GM19324 (cell line): ENCODE data around the gene ADM.

Experiments
- ATAC-seq: cut with Tn5 transposase; IDR thresholded peaks from one replicate; pipeline ENCODE4 v1.9.1; 2021; ENCODE audit warnings: mild to moderate bottlenecking, moderate library complexity; ENCODE audit not compliant: unreplicated experiment, low FRiP score

Gene ADM

GRCh38 chr11:10325277-10326011 is 20.6 kb downstream of the ADM start:
- no peak for ATAC-seq

- ATAC-seq, result no peak
Observed at GRCh38 chr11:10326012-10326964, 21.4 kb downstream of the ADM start.

GRCh38 chr11:10327254-10327653 is 22.4 kb downstream of the ADM start:
- ATAC-seq, result no peak

DNA sequence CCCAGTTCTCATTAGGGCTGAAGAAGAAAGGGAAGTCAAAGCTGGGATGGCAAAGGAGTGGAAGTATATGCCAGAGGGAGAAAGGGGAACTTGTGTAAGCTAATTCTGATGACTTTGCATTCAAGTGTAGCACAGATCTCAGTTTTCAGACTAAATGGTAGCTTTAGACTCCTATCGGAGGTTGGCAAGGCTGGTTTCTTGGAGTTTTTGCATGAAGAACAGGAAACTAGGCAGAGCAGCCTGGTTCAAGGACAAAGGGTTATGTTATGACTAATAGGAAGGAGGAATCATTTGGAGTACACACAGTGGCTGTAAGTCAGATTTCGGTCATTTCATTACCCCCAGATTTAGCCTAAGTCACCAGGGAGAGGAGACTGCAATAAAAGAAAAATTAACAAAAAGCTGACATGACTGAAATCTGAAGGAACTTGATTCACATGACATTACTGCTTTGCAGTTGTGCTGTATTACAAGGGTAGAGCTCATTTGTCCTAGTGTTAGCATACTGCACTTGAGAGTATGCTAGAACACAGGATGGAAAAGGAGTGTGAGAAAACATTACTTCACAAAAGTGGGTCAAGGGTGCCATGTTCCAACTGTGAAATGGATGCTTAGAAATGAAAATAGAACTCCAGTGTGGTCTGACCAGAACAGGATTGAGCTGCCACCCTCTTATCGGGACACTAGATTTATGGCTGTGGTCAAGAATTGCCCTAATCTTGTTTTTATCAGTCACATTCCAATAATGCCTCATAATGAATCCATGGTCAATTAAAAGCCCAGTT is 23.6 kb downstream of the ADM start:
- ATAC-seq, result no peak

- ATAC-seq, result no peak
Observed at GRCh38 chr11:10329356-10329755, 24.5 kb downstream of the ADM start.

GRCh38 chr11:10329935-10330334 is 25.1 kb downstream of the ADM start:
- ATAC-seq, result no peak

DNA sequence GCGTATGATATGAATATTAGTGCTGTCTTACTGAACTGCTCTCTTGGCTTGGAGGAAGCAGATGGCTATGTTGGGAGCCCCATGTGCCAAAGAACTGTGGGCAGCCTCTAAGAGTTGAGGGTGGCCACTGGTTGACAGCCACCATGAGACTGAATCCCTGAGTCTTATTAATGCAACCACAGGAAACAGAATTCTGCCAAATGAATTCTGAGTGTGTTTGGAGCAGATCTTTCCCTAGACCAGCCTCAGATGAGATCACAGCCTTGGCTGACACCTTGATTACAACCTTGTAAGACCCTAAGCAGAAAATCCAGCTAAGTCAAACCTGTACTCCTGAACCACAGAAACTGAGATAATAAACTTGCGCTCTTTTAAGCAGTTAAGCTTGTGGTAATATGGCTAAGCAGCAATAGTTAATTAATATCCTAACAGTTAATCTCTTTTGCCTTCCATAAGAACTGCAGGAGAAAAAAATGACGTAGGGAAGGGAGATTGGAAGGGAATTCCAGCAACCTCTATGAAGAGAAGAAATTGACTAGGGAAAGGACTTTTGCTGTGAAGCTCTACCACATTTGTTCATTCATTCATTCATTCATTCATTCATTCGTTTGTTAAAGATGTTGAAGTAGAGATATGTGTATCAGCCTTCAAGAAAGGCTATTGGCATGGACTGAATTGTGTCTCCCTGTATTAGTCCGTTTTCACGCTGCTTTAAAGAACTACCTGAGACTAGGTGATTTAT is 26.8 kb downstream of the ADM start:
- ATAC-seq, result no peak

DNA sequence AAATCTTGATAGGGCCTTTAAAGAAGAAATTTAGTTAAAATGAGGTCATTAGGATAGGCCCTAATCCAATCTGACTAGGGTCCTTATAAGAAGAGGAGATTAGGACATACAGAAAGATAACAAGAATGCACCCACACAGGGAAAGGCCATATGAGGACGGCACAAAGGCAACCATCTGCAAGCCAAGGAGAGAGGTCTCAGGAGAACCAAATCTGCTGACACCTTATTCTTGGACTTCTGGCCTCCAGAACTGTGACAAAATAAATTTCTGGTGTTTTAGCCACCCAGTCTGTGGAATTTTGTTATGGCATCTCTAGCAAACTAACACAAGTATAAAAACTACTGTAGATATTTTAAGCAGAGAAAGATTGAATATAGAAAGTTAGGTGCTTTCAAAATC is 28.6 kb downstream of the ADM start:
- no peak for ATAC-seq

- no peak for ATAC-seq
Observed at GRCh38 chr11:10338287-10338686, 33.4 kb downstream of the ADM start.

GRCh38 chr11:10348650-10349280 is 43.9 kb downstream of the ADM start:
- ATAC-seq, result no peak

DNA sequence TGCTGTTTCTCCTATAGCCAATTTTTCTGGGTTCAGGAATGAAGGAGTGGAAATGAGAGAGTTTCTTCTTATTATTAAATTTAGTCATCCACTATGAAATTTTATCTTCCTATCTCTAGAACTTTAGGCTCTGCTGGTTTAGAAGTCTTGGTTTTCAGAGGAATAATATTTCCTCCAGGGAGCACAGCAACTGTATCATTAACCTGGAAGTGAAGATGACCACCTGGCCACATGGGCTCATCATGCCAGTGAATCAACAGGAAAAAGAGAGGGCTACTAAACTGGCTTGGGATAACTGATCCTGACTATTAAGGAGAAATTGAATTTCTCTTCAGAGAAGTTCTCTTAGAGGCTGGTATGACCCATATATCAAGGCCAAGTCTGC is 44.4 kb downstream of the ADM start:
- ATAC-seq, result no peak

- ATAC-seq, result no peak
Observed at GRCh38 chr11:10349806-10350205, 44.9 kb downstream of the ADM start.

- ATAC-seq, result no peak
Observed at GRCh38 chr11:10350334-10350733, 45.5 kb downstream of the ADM start.

DNA sequence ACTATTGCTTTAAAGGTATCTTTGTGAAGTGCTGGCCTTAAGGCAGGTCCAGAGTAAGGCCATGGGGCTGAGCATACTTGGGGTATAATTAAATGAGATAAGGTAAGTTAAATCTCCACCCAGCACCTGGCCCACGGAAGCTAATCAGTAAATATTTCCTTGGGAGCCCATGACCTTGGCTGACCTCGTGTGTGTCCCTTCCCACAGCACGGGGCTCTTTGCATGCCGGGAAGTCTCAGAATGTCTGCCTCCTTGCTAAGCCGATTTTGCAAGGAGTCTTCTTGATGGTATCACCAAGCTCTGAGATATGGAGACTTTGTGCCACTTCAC is 46.5 kb downstream of the ADM start:
- no peak for ATAC-seq

GRCh38 chr11:10351765-10352641 is 47.1 kb downstream of the ADM start:
- no peak for ATAC-seq

DNA sequence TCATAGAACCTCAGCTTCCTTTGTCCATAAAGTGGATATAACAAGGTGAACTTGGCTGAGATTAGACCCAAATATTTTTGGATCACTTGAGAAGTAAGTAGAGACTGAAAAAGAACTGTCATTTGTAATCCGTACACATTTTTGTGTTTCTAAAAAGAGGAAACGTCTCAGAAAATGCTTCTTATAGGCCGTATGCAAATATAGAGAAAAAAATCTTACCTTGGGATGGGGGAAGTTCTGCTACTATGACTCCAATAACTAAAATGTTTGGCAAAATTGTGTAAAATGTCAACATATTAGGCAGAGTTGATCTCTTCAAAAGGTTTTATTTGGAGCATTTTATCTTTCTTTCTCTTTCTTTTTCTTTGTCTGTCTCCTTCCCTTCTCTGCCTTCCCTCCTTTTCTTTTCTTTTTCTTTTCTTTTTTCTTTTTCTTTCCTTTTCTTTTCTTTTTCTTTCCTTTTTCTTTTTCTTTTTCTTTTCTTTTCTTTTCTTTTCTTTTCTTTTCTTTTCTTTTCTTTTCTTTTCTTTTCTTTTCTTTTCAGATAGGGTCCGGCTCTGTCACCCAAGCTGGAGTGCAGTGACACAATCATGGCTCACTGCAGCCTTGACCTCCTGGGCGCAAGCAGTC is 48.2 kb downstream of the ADM start:
- ATAC-seq, result no peak

DNA sequence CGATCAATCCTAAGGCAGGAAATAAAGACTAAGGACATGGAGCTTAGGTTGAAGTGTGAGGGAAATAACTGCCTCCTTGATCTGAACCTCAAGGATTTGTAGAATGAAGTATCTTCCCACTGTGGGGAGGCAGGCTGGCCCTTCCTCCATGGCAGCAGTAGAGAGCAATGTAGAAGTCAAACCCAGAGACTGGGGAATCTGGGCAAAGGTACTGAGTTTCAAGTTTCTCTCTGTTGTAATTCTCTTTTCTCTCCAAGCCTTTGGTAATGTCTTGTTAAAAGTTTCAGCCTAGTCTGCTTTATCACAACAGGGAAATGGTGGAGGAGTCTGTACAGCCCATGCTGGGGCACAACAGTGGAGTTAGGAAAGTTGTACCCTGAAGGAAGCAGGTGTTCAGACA is 49.5 kb downstream of the ADM start:
- no peak for ATAC-seq

GRCh38 chr11:10355257-10355661 is 50.4 kb downstream of the ADM start:
- no peak for ATAC-seq

- no peak for ATAC-seq
Observed at GRCh38 chr11:10356161-10356560, 51.3 kb downstream of the ADM start.
